ENCODE measurements around the gene IGSF6. TPM values are rescaled to one million over a fixed set of nuclear protein-coding genes. Genes with fewer than 3 reads are reported as not detected.

The IGSF6 gene
- total and polyA plus RNA-seq, 2 of the 13 experiments (the other 11 are each of a cell fraction or from before 2014, with no cell fraction given), result not detected

DNA sequence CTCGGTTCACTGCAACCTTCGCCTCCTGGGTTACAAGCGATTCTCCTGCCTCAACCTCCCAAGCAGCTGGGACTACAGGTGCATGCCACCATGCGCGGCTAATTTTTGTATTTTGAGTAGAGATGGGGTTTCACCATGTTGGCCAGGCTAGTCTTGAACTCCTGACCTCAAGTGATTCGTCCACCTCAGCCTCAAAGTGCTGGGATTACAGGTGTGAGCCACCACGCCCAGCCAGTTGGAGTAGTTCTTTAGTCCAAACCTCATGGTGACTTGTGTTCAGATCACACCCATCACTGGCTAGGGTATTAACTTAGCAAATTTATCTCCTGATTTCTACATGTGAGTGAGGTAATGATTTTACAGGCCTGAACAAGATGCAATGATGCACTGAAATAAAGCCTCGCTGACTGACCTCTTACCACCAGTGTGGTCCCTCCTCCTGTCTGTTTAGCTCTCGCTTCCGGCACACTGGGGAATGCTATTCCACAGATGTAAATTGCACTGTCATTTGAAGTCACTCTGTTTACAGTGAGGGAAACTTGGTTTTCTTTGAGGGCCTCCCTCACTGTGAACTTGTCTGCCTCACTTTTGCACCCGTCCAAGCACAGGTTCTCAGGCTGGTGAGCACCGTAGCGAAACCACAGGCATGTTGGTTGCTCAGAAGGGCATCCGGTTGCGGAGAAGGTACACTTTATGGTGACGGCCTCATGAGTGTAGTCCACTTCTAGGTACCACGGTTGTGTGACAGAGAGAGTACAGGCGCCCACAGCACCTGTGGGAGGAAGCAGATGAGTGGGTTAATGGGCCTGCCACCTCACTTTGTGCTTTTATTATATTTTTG is 5.5 kb downstream of the IGSF6 start:
- H3K9me3 ChIP-seq (ENCODE audit: low read length), result no peaks in the 10 kb centered on the region
- no peaks in the 10 kb centered on the region for H3K79me2 ChIP-seq (ENCODE audit: insufficient read depth, low read length)
- peak overlapping the region; percentile 4 for H3K27ac ChIP-seq (ENCODE audit: extremely low read length, insufficient read depth, low read length)
- peaks cover 3% of the 10 kb centered on the region; the same call in 1 of the 2 replicates for H4K20me1 ChIP-seq (ENCODE audit: insufficient read depth, low read length)
- no peak overlapping the region for H3K4me3 ChIP-seq (replicated peaks in 1 of 3; ENCODE audit: insufficient read depth in 1 of 3, low read depth in 2 of 3, low read length in 3 of 3)
- ChIA-PET CTCF (ENCODE audit: low intra/inter-chr PET ratio, low total read pairs) (no interaction called here), POLR2A (no interaction called here)
- intact Hi-C loops (cut with micrococcal nuclease; ENCODE audit: unreplicated experiment) (no loop called here), in situ Hi-C loops (cut with HindIII; ENCODE audit: extremely low pct_ligation_motif_present, low pct_unique_long_range_greater_than_20kb) (no loop called here)
- no TSS peak for BruUV-seq (replicated peaks)
- H3K27me3 ChIP-seq (ENCODE audit: control insufficient read depth in 1 of 2, insufficient read depth in 2 of 2, low read length in 2 of 2), result no peaks in the 10 kb centered on the region
- no peak overlapping the region for H2AFZ ChIP-seq (ENCODE audit: low read length)
- peaks cover 23% of the 10 kb centered on the region for H3K4me1 ChIP-seq (ENCODE audit: insufficient read depth, low read length)
- FAIRE-seq, result no peak
- ATAC-seq, result peak; percentile 65
- no peak overlapping the region for H3K4me2 ChIP-seq (ENCODE audit: low read depth, low read length)
- WGBS (ENCODE audit: low lambda C conversion rate), result 93% methylated on average over 18 of the region's 18 CpGs
- H3K36me3 ChIP-seq (replicated peaks in 1 of 2; ENCODE audit: control insufficient read depth in 1 of 2, insufficient read depth in 2 of 2, low read length in 2 of 2), result peaks cover 4 to 9% of the 10 kb centered on the region in 2 experiments; a peak in 3 of 5 replicates
- DNase-seq (ENCODE audit: low spot score), result no peak
- H3K9ac ChIP-seq (ENCODE audit: insufficient read depth, low read depth, low read length), result no peak overlapping the region
- TF ChIP-seq RBM39 (IDR thresholded peaks at IDR 0.05; ENCODE audit: low read depth, low read length, poor library complexity, severe bottlenecking) (no peak), ZSCAN21 (CRISPR knock-in tag; IDR thresholded peaks at IDR 0.05; ENCODE audit: borderline replicate concordance) (0 out of 2 replicates have a peak, but pooled peaks have one; percentile 45), TEAD3 (CRISPR knock-in tag; optimal IDR thresholded peaks at IDR 0.05; ENCODE audit: borderline replicate concordance) (peak; percentile 28), BCL6 (CRISPR knock-in tag; IDR thresholded peaks at IDR 0.05) (no peak), NFYB (CRISPR knock-in tag; IDR thresholded peaks at IDR 0.05) (no peak), FOXC1 (CRISPR knock-in tag; IDR thresholded peaks at IDR 0.05; ENCODE audit: borderline replicate concordance) (0 out of 2 replicates have a peak, but pooled peaks have one; percentile 8), FOXK1 (CRISPR knock-in tag; IDR thresholded peaks at IDR 0.05; ENCODE audit: borderline replicate concordance, low read depth) (0 out of 2 replicates have a peak, but pooled peaks have one; percentile 7), IRF2 (CRISPR knock-in tag; IDR thresholded peaks at IDR 0.05) (peak; percentile 9; the same call in 1 of the 2 replicates), ZFX (CRISPR knock-in tag; IDR thresholded peaks at IDR 0.05; ENCODE audit: low read depth) (0 out of 2 replicates have a peak, but pooled peaks have one; percentile 3), SMAD9 (CRISPR knock-in tag; IDR thresholded peaks at IDR 0.05) (no peak), SRSF9 (IDR thresholded peaks at IDR 0.05; ENCODE audit: borderline replicate concordance, insufficient read depth, low read depth, low read length, poor library complexity, severe bottlenecking) (no peak), ZNF230 (CRISPR knock-in tag; IDR thresholded peaks at IDR 0.05) (0 out of 2 replicates have a peak, but pooled peaks have one; percentile 68)
- TF ChIP-seq, protein P1, sequence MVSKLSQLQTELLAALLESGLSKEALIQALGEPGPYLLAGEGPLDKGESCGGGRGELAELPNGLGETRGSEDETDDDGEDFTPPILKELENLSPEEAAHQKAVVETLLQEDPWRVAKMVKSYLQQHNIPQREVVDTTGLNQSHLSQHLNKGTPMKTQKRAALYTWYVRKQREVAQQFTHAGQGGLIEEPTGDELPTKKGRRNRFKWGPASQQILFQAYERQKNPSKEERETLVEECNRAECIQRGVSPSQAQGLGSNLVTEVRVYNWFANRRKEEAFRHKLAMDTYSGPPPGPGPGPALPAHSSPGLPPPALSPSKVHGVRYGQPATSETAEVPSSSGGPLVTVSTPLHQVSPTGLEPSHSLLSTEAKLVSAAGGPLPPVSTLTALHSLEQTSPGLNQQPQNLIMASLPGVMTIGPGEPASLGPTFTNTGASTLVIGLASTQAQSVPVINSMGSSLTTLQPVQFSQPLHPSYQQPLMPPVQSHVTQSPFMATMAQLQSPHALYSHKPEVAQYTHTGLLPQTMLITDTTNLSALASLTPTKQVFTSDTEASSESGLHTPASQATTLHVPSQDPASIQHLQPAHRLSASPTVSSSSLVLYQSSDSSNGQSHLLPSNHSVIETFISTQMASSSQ (IDR thresholded peaks at IDR 0.05; ENCODE audit: low read depth), result no peak
- TF ChIP-seq, protein P1 (CRISPR knock-in tag; IDR thresholded peaks at IDR 0.05; ENCODE audit: borderline replicate concordance), result 0 out of 2 replicates have a peak, but pooled peaks have one; percentile 36
- TF ChIP-seq, protein P2, sequence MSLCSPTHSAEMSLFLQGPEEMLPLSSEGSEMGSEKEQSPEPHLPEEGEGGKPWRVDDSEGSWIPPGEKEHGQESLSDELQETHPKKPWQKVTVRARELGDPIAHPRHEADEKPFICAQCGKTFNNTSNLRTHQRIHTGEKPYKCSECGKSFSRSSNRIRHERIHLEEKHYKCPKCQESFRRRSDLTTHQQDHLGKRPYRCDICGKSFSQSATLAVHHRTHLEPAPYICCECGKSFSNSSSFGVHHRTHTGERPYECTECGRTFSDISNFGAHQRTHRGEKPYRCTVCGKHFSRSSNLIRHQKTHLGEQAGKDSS (CRISPR knock-in tag; IDR thresholded peaks at IDR 0.05; ENCODE audit: borderline replicate concordance, low read depth), result peak; percentile 25; the same call in 1 of the 2 replicates
